GM13977 (cell line): Measurements from ENCODE around the gene PTGER2.
A peak's percentile ranks its signal among the peaks of the same experiment; 100 is the strongest.

Experiments used
- DNase-seq: peaks from one replicate; pipeline ENCODE4 v3.0.0; 2012; ENCODE audit warnings: low spot score
- CTCF ChIP-seq: IDR thresholded peaks from 2 replicates; pipeline ENCODE4 v1.5.1; 2012; ENCODE audit warnings: mild to moderate bottlenecking, control low read depth; ENCODE audit not compliant: insufficient read depth; ENCODE audit errors: extremely low read depth, missing control alignments
- in situ Hi-C: fragments of 300-500 bp; cut with MboI; formaldehyde crosslinking; loops from one replicate; pipeline ENCODE4 v1.12.0; 2022; ENCODE audit warnings: low sequenced_read_pairs, low pct_unique_long_range_greater_than_20kb, mixed read lengths, inconsistent platforms; ENCODE audit not compliant: unreplicated experiment

The PTGER2 gene

GRCh38 chr14:52325126-52325525, 11.0 kb downstream of the PTGER2 start:
- in situ Hi-C loops = no loop called here
- no peak for TF ChIP-seq CTCF
- peak; percentile 74 for DNase-seq

GRCh38 chr14:52325630-52326029, 11.5 kb downstream of the PTGER2 start:
- no peak for DNase-seq
- in situ Hi-C loops = no loop called here
- no peak for TF ChIP-seq CTCF

GRCh38 chr14:52327374-52328226, 13.5 kb downstream of the PTGER2 start:
- no peak for DNase-seq
- TF ChIP-seq CTCF = no peak
- in situ Hi-C loops = no loop called here

- in situ Hi-C loops = no loop called here
- TF ChIP-seq CTCF = no peak
Observed at GRCh38 chr14:52328276-52328675, 14.2 kb downstream of the PTGER2 start.

GRCh38 chr14:52329678-52330369, 15.7 kb downstream of the PTGER2 start:
- no peak for DNase-seq
- in situ Hi-C loops = no loop called here
- TF ChIP-seq CTCF = no peak

More at GRCh38 chr14:52328276-52328675, 14.2 kb downstream of the PTGER2 start:
- DNase-seq = no peak

GRCh38 chr14:52332269-52332668, 18.2 kb downstream of the PTGER2 start:
- TF ChIP-seq CTCF = no peak
- in situ Hi-C loops = no loop called here

More at GRCh38 chr14:52332269-52332668, 18.2 kb downstream of the PTGER2 start:
- DNase-seq = no peak
